GM23248 (cell line): ENCODE measurements around the gene ZNF648.

Source experiments
- EZH2 ChIP-seq: fragments of 200-600 bp; sonication (generic); IDR thresholded peaks from 2 replicates; pipeline ENCODE4 v1.6.1; 2018; ENCODE audit warnings: antibody characterized with exemption, mild to moderate bottlenecking; ENCODE audit not compliant: insufficient read depth, poor library complexity, severe bottlenecking
- EZH2phosphoT487 ChIP-seq: fragments of 200-600 bp; sonication (generic); IDR thresholded peaks from 2 replicates; pipeline ENCODE4 v1.6.1; 2018; ENCODE audit warnings: antibody characterized with exemption, moderate library complexity, mild to moderate bottlenecking, low read depth; ENCODE audit not compliant: insufficient read depth

DNA sequence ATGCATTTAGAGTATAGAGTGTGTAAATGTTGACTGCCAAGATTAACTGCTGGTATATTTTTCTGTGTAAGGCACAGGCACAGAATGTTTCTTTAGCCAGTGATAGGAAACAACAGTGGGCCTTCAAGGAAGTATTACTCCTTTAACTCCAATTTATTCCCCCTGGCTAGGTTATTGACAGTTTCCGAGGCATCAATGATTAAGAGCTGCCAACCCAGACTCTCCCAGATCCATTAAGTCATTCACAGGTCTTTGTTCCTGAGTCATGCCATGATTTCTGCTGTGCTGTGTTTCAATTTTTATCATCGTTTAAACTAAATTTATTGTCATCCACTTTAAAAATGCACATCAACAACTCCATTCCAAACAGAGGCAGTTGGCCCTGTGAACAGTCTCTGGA is 9.2 kb downstream of the ZNF648 start:
- TF ChIP-seq EZH2 (no peak), EZH2phosphoT487 (no peak)
